Tibial nerve (tissue), 4 donors: ENCODE results near the gene BYSL.

Experiments used
- EP300 ChIP-seq, 2 donors: sonication (generic); formaldehyde crosslinking; IDR thresholded peaks; one replicate each; pipeline ENCODE4 v1.6.1; 2017; ENCODE audit warnings: antibody characterized with exemption in 2 of 2, mild to moderate bottlenecking in 1 of 2
- TF ChIP-seq, protein P1 (sequence below), 5 experiments: fragments of 200-600 bp in 3 of 5; fragments of 450-650 bp in 2 of 5; sonication (generic) in 3 of 5; IDR thresholded peaks; one replicate each; pipeline ENCODE4 v1.5.1; 2016 to 2019; ENCODE audit warnings: antibody characterized with exemption in 5 of 5, mild to moderate bottlenecking in 3 of 5, moderate library complexity in 2 of 5

DNA sequence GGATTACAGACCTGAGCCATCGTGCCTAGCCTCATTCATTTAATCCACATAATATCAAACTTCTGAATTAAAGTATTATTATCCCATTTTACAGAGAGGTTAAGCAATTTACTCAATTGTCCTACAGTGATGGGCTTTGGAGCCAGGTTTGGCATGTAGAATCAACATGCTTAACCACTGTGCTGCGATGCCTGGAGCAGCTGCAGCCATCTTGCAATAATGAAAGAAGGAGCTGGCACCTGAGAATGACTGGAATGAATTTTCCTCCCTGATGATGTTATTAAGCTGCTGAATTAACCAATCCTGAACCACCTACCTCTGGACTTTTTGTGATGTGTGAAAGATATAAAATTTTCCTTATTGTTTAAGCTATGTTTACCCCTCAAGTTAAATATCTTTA, 33.4 kb downstream of the BYSL start:
- TF ChIP-seq, protein P1, sequence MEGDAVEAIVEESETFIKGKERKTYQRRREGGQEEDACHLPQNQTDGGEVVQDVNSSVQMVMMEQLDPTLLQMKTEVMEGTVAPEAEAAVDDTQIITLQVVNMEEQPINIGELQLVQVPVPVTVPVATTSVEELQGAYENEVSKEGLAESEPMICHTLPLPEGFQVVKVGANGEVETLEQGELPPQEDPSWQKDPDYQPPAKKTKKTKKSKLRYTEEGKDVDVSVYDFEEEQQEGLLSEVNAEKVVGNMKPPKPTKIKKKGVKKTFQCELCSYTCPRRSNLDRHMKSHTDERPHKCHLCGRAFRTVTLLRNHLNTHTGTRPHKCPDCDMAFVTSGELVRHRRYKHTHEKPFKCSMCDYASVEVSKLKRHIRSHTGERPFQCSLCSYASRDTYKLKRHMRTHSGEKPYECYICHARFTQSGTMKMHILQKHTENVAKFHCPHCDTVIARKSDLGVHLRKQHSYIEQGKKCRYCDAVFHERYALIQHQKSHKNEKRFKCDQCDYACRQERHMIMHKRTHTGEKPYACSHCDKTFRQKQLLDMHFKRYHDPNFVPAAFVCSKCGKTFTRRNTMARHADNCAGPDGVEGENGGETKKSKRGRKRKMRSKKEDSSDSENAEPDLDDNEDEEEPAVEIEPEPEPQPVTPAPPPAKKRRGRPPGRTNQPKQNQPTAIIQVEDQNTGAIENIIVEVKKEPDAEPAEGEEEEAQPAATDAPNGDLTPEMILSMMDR (IDR thresholded peaks at IDR 0.05): no peak
- no peak for TF ChIP-seq EP300 (IDR thresholded peaks at IDR 0.05)
